Measurements from ENCODE around the gene THUMPD3. TPM values are rescaled to one million over a fixed set of nuclear protein-coding genes. Genes with fewer than 3 reads are reported as not detected.

THUMPD3 gene
- polyA plus RNA-seq, 4 donors: 16.2 to 36.6 (median 25.4) TPM

DNA sequence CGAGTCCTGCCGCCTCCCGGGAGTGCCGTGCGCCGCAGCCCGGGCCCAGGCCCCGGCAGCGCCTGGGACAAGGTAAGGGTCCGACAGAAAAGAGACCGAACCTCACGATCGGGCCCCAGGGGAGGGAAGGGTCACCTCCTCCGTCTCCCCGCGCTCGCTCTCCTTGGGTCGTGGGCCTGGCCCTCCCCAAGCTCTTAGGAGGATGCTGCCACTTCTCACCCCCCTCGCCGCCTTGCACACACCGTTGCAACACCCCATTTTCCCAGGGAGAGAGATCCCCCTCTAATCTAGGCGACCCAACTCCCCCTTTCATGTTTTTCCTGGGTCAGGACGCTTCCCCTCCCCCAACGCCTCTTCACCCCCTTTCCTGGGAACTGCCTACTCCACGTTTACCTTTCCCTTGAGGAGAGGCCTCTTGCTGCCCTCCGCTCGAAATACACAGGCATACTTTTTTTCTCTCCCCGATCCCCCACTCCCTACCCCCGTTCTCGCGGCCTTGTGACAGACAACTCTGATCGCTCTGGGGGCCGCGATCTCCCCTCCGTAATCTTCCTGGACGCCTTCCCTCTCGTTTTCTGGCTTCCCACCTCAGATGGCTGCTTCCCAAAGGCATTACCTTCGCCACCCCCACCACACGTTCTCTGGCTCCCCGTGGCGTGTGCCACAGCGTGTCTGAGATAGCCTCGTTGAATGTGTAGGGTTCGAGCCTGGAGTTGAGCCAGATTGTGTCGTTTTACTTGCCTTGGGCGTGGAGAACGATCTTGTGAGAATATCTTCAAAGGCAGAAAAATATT is 35.2 kb downstream of the THUMPD3 start:
- peaks cover 0 to 8% (median 3%) of the 10 kb centered on the region in 3 donors for H3K36me3 ChIP-seq (ENCODE audit: control insufficient read depth in 3 of 3, insufficient read depth in 2 of 3, low read depth in 1 of 3, low read length in 3 of 3)
- 0 to 1% (median 1%) methylated on average over 43 to 47 of the region's 47 CpGs for WGBS, 3 donors
- H3K4me1 ChIP-seq (ENCODE audit: control insufficient read depth in 3 of 3, insufficient read depth in 2 of 3, low read depth in 1 of 3, low read length in 2 of 3): peaks cover 4 to 35% (median 20%) of the 10 kb centered on the region in 3 donors
- DNase-seq: peak; percentile 54 to 81
- peak overlapping the region; percentile 90 to 100 (median 99) for H3K4me3 ChIP-seq (ENCODE audit: low read depth in 1 of 3, low read length in 3 of 3)
- no peak for FAIRE-seq
- no peaks in the 10 kb centered on the region for H3K9me3 ChIP-seq (ENCODE audit: control insufficient read depth in 2 of 2, insufficient read depth in 1 of 2, low read depth in 1 of 2, low read length in 1 of 2)
- H3K27ac ChIP-seq (ENCODE audit: low read depth in 1 of 3, low read length in 2 of 3): peak overlapping the region; percentile 95 to 99 (median 99)
- no peaks in the 10 kb centered on the region for H3K27me3 ChIP-seq (ENCODE audit: control insufficient read depth in 3 of 3, insufficient read depth in 3 of 3, low read length in 3 of 3)

DNA sequence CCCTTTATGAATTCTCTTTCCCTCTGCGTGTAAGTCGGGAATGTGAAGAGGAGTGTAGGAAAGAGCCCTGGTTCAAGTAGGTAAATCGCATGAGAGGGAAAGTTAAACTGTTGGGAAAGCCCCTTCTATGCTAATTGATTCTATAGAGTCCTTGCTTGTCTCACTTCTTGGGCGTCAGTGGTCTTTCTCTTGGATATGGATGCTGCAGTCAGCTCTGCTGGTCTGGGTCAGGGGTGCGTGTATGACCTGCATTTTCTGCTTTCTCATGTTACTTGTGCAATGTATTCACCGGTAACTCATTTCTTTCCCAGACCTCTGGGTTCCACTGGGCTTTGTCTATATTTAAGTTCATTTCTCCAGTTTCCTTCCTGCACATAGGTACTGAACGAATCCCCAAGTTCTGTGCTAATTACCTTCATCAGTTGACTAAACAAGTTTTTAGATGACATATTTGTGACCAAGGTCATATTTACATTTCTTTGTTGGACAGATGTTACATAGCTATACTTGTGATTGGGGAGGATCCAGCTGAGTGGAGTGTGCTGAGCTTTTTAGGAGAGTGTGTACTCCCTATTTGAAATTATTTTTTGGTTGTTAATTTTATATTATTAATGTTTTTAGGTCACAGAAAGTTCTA is 36.0 kb downstream of the THUMPD3 start:
- H3K9me3 ChIP-seq (ENCODE audit: control insufficient read depth in 2 of 2, insufficient read depth in 1 of 2, low read depth in 1 of 2, low read length in 1 of 2): no peaks in the 10 kb centered on the region
- peak; percentile 49 to 65 for DNase-seq
- H3K27ac ChIP-seq (ENCODE audit: low read depth in 1 of 3, low read length in 2 of 3): peak overlapping the region; percentile 95 to 99 (median 99)
- H3K36me3 ChIP-seq (ENCODE audit: control insufficient read depth in 3 of 3, insufficient read depth in 2 of 3, low read depth in 1 of 3, low read length in 3 of 3): peaks cover 0 to 4% (median 3%) of the 10 kb centered on the region in 3 donors
- peak overlapping the region; percentile 90 to 100 (median 99) for H3K4me3 ChIP-seq (ENCODE audit: low read depth in 1 of 3, low read length in 3 of 3)
- WGBS, 3 donors: 0 to 1% (median 0%) methylated on average over 7 of the region's 7 CpGs
- no peak for FAIRE-seq
- H3K4me1 ChIP-seq (ENCODE audit: control insufficient read depth in 3 of 3, insufficient read depth in 2 of 3, low read depth in 1 of 3, low read length in 2 of 3): peaks cover 5 to 36% (median 21%) of the 10 kb centered on the region in 3 donors
- H3K27me3 ChIP-seq (ENCODE audit: control insufficient read depth in 3 of 3, insufficient read depth in 3 of 3, low read length in 3 of 3): no peaks in the 10 kb centered on the region

GRCh38 chr3:9399337-9399703 is 36.5 kb downstream of the THUMPD3 start:
- Histone ChIP-seq H3K27me3 (ENCODE audit: control insufficient read depth in 3 of 3, insufficient read depth in 3 of 3, low read length in 3 of 3) (no peaks in the 10 kb centered on the region), H3K4me3 (ENCODE audit: low read depth in 1 of 3, low read length in 3 of 3) (peak overlapping the region; percentile 90 to 100 (median 99)), H3K36me3 (ENCODE audit: control insufficient read depth in 3 of 3, insufficient read depth in 2 of 3, low read depth in 1 of 3, low read length in 3 of 3) (peaks cover 0 to 4% (median 3%) of the 10 kb centered on the region in 3 donors), H3K27ac (ENCODE audit: low read depth in 1 of 3, low read length in 2 of 3) (peak overlapping the region in 2 of 3 donors; percentile 53 to 95), H3K9me3 (ENCODE audit: control insufficient read depth in 2 of 2, insufficient read depth in 1 of 2, low read depth in 1 of 2, low read length in 1 of 2) (no peaks in the 10 kb centered on the region), H3K4me1 (ENCODE audit: control insufficient read depth in 3 of 3, insufficient read depth in 2 of 3, low read depth in 1 of 3, low read length in 2 of 3) (peaks cover 5 to 34% (median 21%) of the 10 kb centered on the region in 3 donors)
- DNase-seq (no peak), FAIRE-seq (no peak)
- 3 to 8% (median 3%) methylated on average over 2 of the region's 2 CpGs for WGBS, 3 donors

DNA sequence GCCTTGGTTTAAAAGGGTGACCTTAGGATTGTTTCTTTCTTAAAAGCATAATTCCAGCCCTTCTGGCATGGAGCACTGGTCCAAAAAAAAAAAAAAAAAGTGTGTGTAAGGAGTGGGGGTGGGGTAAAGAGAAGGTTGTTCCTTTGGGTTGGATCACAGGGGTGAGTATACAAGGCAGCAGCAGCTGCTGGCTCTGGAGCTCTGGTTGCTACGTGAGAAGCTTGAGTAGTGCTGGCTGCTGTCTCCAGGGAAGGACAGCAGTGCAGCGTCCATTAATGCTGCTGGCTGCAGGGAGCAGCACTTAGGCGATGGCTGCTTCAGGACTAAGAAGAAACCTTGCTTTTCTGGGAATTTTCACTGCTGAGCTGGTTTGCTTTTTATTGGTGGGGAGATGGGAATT is 36.9 kb downstream of the THUMPD3 start:
- Histone ChIP-seq H3K27me3 (ENCODE audit: control insufficient read depth in 3 of 3, insufficient read depth in 3 of 3, low read length in 3 of 3) (no peaks in the 10 kb centered on the region), H3K36me3 (ENCODE audit: control insufficient read depth in 3 of 3, insufficient read depth in 2 of 3, low read depth in 1 of 3, low read length in 3 of 3) (peaks cover 0 to 4% (median 0%) of the 10 kb centered on the region in 3 donors), H3K27ac (ENCODE audit: low read depth in 1 of 3, low read length in 2 of 3) (peak overlapping the region; percentile 32 to 95 (median 52)), H3K4me1 (ENCODE audit: control insufficient read depth in 3 of 3, insufficient read depth in 2 of 3, low read depth in 1 of 3, low read length in 2 of 3) (peaks cover 6 to 36% (median 22%) of the 10 kb centered on the region in 3 donors), H3K9me3 (ENCODE audit: control insufficient read depth in 2 of 2, insufficient read depth in 1 of 2, low read depth in 1 of 2, low read length in 1 of 2) (no peaks in the 10 kb centered on the region), H3K4me3 (ENCODE audit: low read depth in 1 of 3, low read length in 3 of 3) (peak overlapping the region; percentile 17 to 100 (median 90))
- DNase-seq: peak; percentile 70 to 80
- FAIRE-seq: no peak
- WGBS, 3 donors: 0 to 5% (median 4%) methylated on average over 3 of the region's 3 CpGs

GRCh38 chr3:9400616-9401015 is 37.8 kb downstream of the THUMPD3 start:
- DNase-seq: no peak
- Histone ChIP-seq H3K36me3 (ENCODE audit: control insufficient read depth in 3 of 3, insufficient read depth in 2 of 3, low read depth in 1 of 3, low read length in 3 of 3) (no peaks in the 10 kb centered on the region), H3K4me1 (ENCODE audit: control insufficient read depth in 3 of 3, insufficient read depth in 2 of 3, low read depth in 1 of 3, low read length in 2 of 3) (peaks cover 7 to 44% (median 18%) of the 10 kb centered on the region in 3 donors), H3K4me3 (ENCODE audit: low read depth in 1 of 3, low read length in 3 of 3) (peak overlapping the region in 1 of 3 donors; percentile 7), H3K27me3 (ENCODE audit: control insufficient read depth in 3 of 3, insufficient read depth in 3 of 3, low read length in 3 of 3) (no peaks in the 10 kb centered on the region), H3K9me3 (ENCODE audit: control insufficient read depth in 2 of 2, insufficient read depth in 1 of 2, low read depth in 1 of 2, low read length in 1 of 2) (no peaks in the 10 kb centered on the region), H3K27ac (ENCODE audit: low read depth in 1 of 3, low read length in 2 of 3) (peak overlapping the region in 1 of 3 donors; percentile 95)
- 8 to 30% (median 23%) methylated on average over 3 of the region's 3 CpGs for WGBS, 3 donors
- FAIRE-seq: no peak

DNA sequence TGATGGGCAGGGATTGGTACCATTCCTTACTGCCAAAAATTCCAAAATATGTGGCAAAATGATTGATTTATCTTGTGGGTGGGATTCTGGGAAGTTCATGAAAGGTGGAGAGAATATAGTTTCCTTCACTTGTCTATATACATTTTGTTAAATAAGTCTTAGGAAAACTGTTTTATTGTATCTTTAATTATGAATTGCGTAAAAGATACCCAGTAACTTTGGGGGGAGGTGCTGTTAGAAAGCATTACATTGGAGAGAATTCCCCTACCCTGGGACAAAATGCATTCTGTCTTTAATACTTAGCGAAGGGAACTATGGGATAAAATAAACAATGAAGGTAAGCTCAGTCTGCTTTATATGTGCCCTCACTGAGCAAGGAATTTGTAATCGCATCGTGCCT is 39.1 kb downstream of the THUMPD3 start:
- Histone ChIP-seq H3K4me3 (ENCODE audit: low read depth in 1 of 3, low read length in 3 of 3) (no peak overlapping the region), H3K4me1 (ENCODE audit: control insufficient read depth in 3 of 3, insufficient read depth in 2 of 3, low read depth in 1 of 3, low read length in 2 of 3) (peaks cover 7 to 51% (median 17%) of the 10 kb centered on the region in 3 donors)

DNA sequence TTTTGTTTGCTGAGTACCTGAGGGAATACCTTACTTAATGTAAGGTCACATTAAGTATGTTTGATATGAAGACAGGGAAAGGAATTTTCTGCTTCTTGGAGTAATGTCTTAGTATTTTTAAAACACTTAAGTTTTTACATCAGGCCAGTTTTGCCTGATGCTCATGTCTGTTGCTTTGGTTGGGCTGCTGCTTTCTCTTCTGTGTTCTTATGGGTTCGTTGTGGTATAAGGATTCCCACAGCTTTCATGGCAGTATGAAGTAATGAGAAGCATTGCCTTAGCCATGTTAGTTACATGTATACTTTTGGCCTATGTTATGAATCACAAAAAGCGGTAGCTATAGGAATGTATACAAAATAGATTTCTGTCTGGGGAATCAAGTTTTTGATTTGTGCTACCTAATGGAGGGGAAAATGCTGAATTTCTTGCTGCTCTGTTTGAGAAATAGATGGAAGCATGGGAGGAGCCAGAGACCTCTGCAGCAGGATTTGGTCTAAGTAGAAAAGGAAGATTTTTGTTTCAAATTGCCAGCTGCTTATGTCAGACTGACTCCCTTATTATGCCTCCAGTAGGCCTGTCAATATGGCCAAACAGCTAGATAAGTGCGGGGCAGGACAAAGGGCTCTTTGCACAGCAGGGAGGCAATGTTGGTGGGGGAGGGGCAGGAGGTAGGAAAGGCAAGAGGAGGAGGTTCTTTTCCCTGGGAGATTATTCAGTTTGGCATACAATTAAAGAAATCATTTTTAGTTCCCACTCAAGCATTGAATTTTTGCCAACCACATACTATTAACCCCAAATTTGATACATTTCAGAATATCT is 39.8 kb downstream of the THUMPD3 start:
- peak overlapping the region; percentile 27 to 59 (median 32) for H3K27ac ChIP-seq (ENCODE audit: low read depth in 1 of 3, low read length in 2 of 3)
- peaks cover 7 to 51% (median 17%) of the 10 kb centered on the region in 3 donors for H3K4me1 ChIP-seq (ENCODE audit: control insufficient read depth in 3 of 3, insufficient read depth in 2 of 3, low read depth in 1 of 3, low read length in 2 of 3)
- WGBS, 3 donors: 9 to 23% (median 23%) methylated on average over 3 of the region's 3 CpGs
- FAIRE-seq (no peak), DNase-seq (peak; percentile 83 to 91)
- peaks cover 0 to 5% (median 0%) of the 10 kb centered on the region in 3 donors for H3K36me3 ChIP-seq (ENCODE audit: control insufficient read depth in 3 of 3, insufficient read depth in 2 of 3, low read depth in 1 of 3, low read length in 3 of 3)
- no peaks in the 10 kb centered on the region for H3K27me3 ChIP-seq (ENCODE audit: control insufficient read depth in 3 of 3, insufficient read depth in 3 of 3, low read length in 3 of 3)
- no peaks in the 10 kb centered on the region for H3K9me3 ChIP-seq (ENCODE audit: control insufficient read depth in 2 of 2, insufficient read depth in 1 of 2, low read depth in 1 of 2, low read length in 1 of 2)
- H3K4me3 ChIP-seq (ENCODE audit: low read depth in 1 of 3, low read length in 3 of 3): peak overlapping the region in 1 of 3 donors; percentile 1

More for the DNA sequence above, 39.1 kb downstream of the THUMPD3 start:
- H3K27me3 ChIP-seq (ENCODE audit: control insufficient read depth in 3 of 3, insufficient read depth in 3 of 3, low read length in 3 of 3): no peaks in the 10 kb centered on the region
- no peaks in the 10 kb centered on the region for H3K9me3 ChIP-seq (ENCODE audit: control insufficient read depth in 2 of 2, insufficient read depth in 1 of 2, low read depth in 1 of 2, low read length in 1 of 2)
- H3K36me3 ChIP-seq (ENCODE audit: control insufficient read depth in 3 of 3, insufficient read depth in 2 of 3, low read depth in 1 of 3, low read length in 3 of 3): peaks cover 0 to 2% (median 0%) of the 10 kb centered on the region in 3 donors
- FAIRE-seq: no peak
- 17 to 43% (median 31%) methylated on average over 4 of the region's 4 CpGs for WGBS, 3 donors
- H3K27ac ChIP-seq (ENCODE audit: low read depth in 1 of 3, low read length in 2 of 3): peak overlapping the region in 2 of 3 donors; percentile 1 to 59
- no peak for DNase-seq

DNA sequence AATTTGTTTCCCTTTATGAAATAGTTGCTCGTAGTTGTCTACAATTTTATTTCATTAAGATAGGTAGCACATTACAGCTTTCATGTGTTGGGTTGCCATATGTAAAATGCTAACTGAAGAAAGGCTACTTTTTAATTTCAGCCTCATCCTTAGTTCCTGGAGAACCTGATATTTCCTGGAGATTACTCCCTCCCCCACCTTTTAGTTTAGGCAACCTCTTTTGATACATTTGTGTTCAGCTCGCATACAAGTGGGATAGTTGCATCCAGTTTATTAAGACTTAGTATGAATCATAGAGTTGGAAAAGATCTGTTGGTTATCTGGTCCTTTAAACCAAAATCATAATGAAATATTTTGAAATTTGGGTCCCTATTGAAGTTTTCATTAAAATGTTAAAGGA is 40.6 kb downstream of the THUMPD3 start:
- Histone ChIP-seq H3K27me3 (ENCODE audit: control insufficient read depth in 3 of 3, insufficient read depth in 3 of 3, low read length in 3 of 3) (no peaks in the 10 kb centered on the region), H3K4me1 (ENCODE audit: control insufficient read depth in 3 of 3, insufficient read depth in 2 of 3, low read depth in 1 of 3, low read length in 2 of 3) (peaks cover 7 to 51% (median 17%) of the 10 kb centered on the region in 3 donors), H3K36me3 (ENCODE audit: control insufficient read depth in 3 of 3, insufficient read depth in 2 of 3, low read depth in 1 of 3, low read length in 3 of 3) (peaks cover 0 to 6% (median 0%) of the 10 kb centered on the region in 3 donors), H3K27ac (ENCODE audit: low read depth in 1 of 3, low read length in 2 of 3) (peak overlapping the region in 1 of 3 donors; percentile 59), H3K9me3 (ENCODE audit: control insufficient read depth in 2 of 2, insufficient read depth in 1 of 2, low read depth in 1 of 2, low read length in 1 of 2) (no peaks in the 10 kb centered on the region), H3K4me3 (ENCODE audit: low read depth in 1 of 3, low read length in 3 of 3) (no peak overlapping the region)
- DNase-seq: no peak
- no peak for FAIRE-seq
- 31 to 50% (median 44%) methylated on average over 2 of the region's 2 CpGs for WGBS, 3 donors
